Natural killer cell (primary cell): Measurements from ENCODE around the gene UBXN11. TPM values are rescaled to one million over a fixed set of nuclear protein-coding genes. Genes with fewer than 3 reads are reported as not detected.

Experiments
- ATAC-seq, 3 donors: fragments of 150-1000 bp in 2 of 3; fragments of 200-7000 bp in 1 of 3; cut with Tn5 transposase; 1 replicate in 1 of 3; 2 replicates in 2 of 3; pipeline ENCODE4 v1.10.0; 2021; ENCODE audit warnings: mild to moderate bottlenecking in 2 of 3, moderate library complexity in 2 of 3
- DNase-seq, 2 donors: peaks; one replicate each; pipeline versions ENCODE4 v3.0.0 to v3.0.0-alpha.2; 2013 to 2021; ENCODE audit warnings: mixed read lengths in 1 of 2
- H3K27ac ChIP-seq: one replicate; pipeline ENCODE4 v1.5.1; 2013; ENCODE audit warnings: mild to moderate bottlenecking, low read length
- H3K27me3 ChIP-seq: one replicate; pipeline ENCODE4 v1.6.1; 2013; ENCODE audit warnings: low read length; ENCODE audit not compliant: control insufficient read depth, insufficient read depth
- H3K36me3 ChIP-seq: one replicate; pipeline ENCODE4 v1.6.1; 2013; ENCODE audit warnings: low read length; ENCODE audit not compliant: control insufficient read depth, insufficient read depth
- H3K4me1 ChIP-seq: one replicate; pipeline ENCODE4 v1.6.1; 2013; ENCODE audit warnings: low read length; ENCODE audit not compliant: control insufficient read depth, insufficient read depth
- H3K4me3 ChIP-seq: one replicate; pipeline ENCODE4 v1.5.1; 2013; ENCODE audit warnings: low read length
- H3K9me3 ChIP-seq: one replicate; pipeline ENCODE4 v1.6.1; 2013; ENCODE audit warnings: low read length; ENCODE audit not compliant: control insufficient read depth, insufficient read depth
- H3K27ac Mint-ChIP-seq, 2 donors: one replicate each; pipeline ENCODE4 v1.8.0; 2022; ENCODE audit warnings: mild to moderate bottlenecking in 2 of 2, mixed read lengths in 2 of 2, moderate library complexity in 1 of 2
- H3K27me3 Mint-ChIP-seq, 2 donors: one replicate each; pipeline ENCODE4 v1.8.0; 2022; ENCODE audit warnings: low read depth in 2 of 2, mixed read lengths in 2 of 2
- H3K36me3 Mint-ChIP-seq: one replicate; pipeline ENCODE4 v1.8.0; 2022; ENCODE audit warnings: mixed read lengths
- H3K4me1 Mint-ChIP-seq, 2 donors: one replicate each; pipeline ENCODE4 v1.8.0; 2022; ENCODE audit warnings: mixed read lengths in 2 of 2
- H3K4me3 Mint-ChIP-seq: one replicate; pipeline ENCODE4 v1.8.0; 2022; ENCODE audit warnings: mild to moderate bottlenecking, moderate library complexity, mixed read lengths
- H3K9me3 Mint-ChIP-seq, 2 donors: one replicate each; pipeline ENCODE4 v1.8.0; 2022; ENCODE audit warnings: mixed read lengths in 2 of 2
- WGBS: methylation state at CpG from one replicate; pipeline ENCODE4 v1.1.7; 2013; ENCODE audit warnings: missing lambda C conversion rate; ENCODE audit not compliant: insufficient coverage; 5-methylcytosine and 5-hydroxymethylcytosine counted together
- intact Hi-C: fragments of 100-400 bp; cut with micrococcal nuclease; formaldehyde crosslinking; loops from one replicate; pipeline ENCODE4 v1.14.2; 2022
- total RNA-seq, 4 donors: library from RNA; stranded (reverse); fragments of 120-200 nt in 1 of 4; gene quantifications; one replicate each; pipeline versions ENCODE4 v1.2.3 to v1.2.4, GENCODE V29; 2013 to 2022
- TF ChIP-seq, protein P1 (sequence below): fragments of 200-600 bp; IDR thresholded peaks from one replicate; pipeline ENCODE4 v1.8.0; 2022; ENCODE audit warnings: antibody characterized with exemption

Gene UBXN11
- total RNA-seq, 3 donors from 2014 or later (not counting 1 experiment from before 2014, with no cell fraction given) = 22.7 to 32.0 (median 31.7) TPM

- peak overlapping the region; percentile 92 for H3K27ac ChIP-seq
- H3K9me3 Mint-ChIP-seq = no peaks in the 10 kb centered on the region
- DNase-seq (no peak), ATAC-seq (no peak)
- no peaks in the 10 kb centered on the region for H3K27me3 Mint-ChIP-seq
- intact Hi-C loops = no loop called here
- peaks cover 72 to 90% of the 10 kb centered on the region in 2 donors for H3K4me1 Mint-ChIP-seq
- peak overlapping the region; percentile 86 to 96 for H3K27ac Mint-ChIP-seq
- H3K4me3 Mint-ChIP-seq = peak overlapping the region; percentile 30
- H3K36me3 Mint-ChIP-seq = no peaks in the 10 kb centered on the region
- 88% methylated on average over 4 of the region's 4 CpGs for WGBS
- no peaks in the 10 kb centered on the region for H3K9me3 ChIP-seq
- peaks cover 26% of the 10 kb centered on the region for H3K36me3 ChIP-seq
- peaks cover 97% of the 10 kb centered on the region for H3K4me1 ChIP-seq
- TF ChIP-seq, protein P1, sequence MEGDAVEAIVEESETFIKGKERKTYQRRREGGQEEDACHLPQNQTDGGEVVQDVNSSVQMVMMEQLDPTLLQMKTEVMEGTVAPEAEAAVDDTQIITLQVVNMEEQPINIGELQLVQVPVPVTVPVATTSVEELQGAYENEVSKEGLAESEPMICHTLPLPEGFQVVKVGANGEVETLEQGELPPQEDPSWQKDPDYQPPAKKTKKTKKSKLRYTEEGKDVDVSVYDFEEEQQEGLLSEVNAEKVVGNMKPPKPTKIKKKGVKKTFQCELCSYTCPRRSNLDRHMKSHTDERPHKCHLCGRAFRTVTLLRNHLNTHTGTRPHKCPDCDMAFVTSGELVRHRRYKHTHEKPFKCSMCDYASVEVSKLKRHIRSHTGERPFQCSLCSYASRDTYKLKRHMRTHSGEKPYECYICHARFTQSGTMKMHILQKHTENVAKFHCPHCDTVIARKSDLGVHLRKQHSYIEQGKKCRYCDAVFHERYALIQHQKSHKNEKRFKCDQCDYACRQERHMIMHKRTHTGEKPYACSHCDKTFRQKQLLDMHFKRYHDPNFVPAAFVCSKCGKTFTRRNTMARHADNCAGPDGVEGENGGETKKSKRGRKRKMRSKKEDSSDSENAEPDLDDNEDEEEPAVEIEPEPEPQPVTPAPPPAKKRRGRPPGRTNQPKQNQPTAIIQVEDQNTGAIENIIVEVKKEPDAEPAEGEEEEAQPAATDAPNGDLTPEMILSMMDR = no peak
- H3K27me3 ChIP-seq = no peaks in the 10 kb centered on the region
- H3K4me3 ChIP-seq = no peak overlapping the region
Observed at GRCh38 chr1:26283279-26283853, 23.1 kb downstream of the UBXN11 start.

- DNase-seq (no peak), ATAC-seq (no peak)
- H3K27me3 Mint-ChIP-seq = no peaks in the 10 kb centered on the region
- TF ChIP-seq, protein P1 = no peak
- Histone ChIP-seq H3K36me3 (peaks cover 27% of the 10 kb centered on the region), H3K9me3 (no peaks in the 10 kb centered on the region), H3K27me3 (no peaks in the 10 kb centered on the region), H3K4me3 (no peak overlapping the region), H3K4me1 (peaks cover 97% of the 10 kb centered on the region), H3K27ac (no peak overlapping the region)
- intact Hi-C loops = no loop called here
- peaks cover 71 to 90% of the 10 kb centered on the region in 2 donors for H3K4me1 Mint-ChIP-seq
- peak overlapping the region; percentile 21 for H3K4me3 Mint-ChIP-seq
- 93% methylated on average over 18 of the region's 22 CpGs for WGBS
- H3K27ac Mint-ChIP-seq = peak overlapping the region; percentile 86 to 96
- no peaks in the 10 kb centered on the region for H3K36me3 Mint-ChIP-seq
- no peaks in the 10 kb centered on the region for H3K9me3 Mint-ChIP-seq
Observed at GRCh38 chr1:26282401-26282918, 24.0 kb downstream of the UBXN11 start.

DNA sequence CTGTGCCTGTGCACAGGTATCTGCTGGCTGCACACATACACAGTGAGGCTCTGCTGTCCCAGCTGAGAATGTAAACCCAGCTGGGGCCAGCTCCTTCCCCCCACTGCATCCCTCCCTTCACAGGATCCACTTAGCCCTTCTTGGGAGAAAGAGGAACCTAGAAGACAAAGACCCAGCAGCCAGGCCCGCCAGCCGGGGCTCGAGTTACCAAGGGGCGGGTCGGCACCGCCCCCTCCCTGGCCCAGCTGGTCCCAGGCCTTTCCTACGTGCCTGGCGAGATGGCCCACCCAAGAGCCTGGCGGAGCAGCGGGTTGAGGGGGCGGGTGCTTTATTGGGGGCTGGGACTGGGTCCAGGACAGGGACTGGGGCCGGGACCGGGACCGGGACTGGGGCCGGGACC is 24.5 kb downstream of the UBXN11 start:
- peak overlapping the region; percentile 86 to 96 for H3K27ac Mint-ChIP-seq
- H3K9me3 ChIP-seq = no peaks in the 10 kb centered on the region
- WGBS = 58% methylated on average over 15 of the region's 15 CpGs
- no peak overlapping the region for H3K4me3 ChIP-seq
- DNase-seq (no peak), ATAC-seq (no peak)
- peaks cover 70 to 90% of the 10 kb centered on the region in 2 donors for H3K4me1 Mint-ChIP-seq
- TF ChIP-seq, protein P1 = no peak
- H3K27ac ChIP-seq = peak overlapping the region; percentile 17
- H3K9me3 Mint-ChIP-seq = no peaks in the 10 kb centered on the region
- no peaks in the 10 kb centered on the region for H3K27me3 ChIP-seq
- H3K27me3 Mint-ChIP-seq = no peaks in the 10 kb centered on the region
- H3K36me3 Mint-ChIP-seq = no peaks in the 10 kb centered on the region
- peaks cover 97% of the 10 kb centered on the region for H3K4me1 ChIP-seq
- peak overlapping the region; percentile 93 for H3K4me3 Mint-ChIP-seq
- intact Hi-C loops = no loop called here
- peaks cover 31% of the 10 kb centered on the region for H3K36me3 ChIP-seq
